Stimulated activated CD8-positive, alpha-beta memory T cell treated with anti-CD3 and anti-CD28 coated beads, Interleukin-7, amount 100 ng/mL, for 24 hours (primary cell): ENCODE measurements around the gene BEST3.

ENCODE experiments used
- DNase-seq: peaks from one replicate; pipeline ENCODE4 v3.0.0-alpha.2; 2020; ENCODE audit warnings: low read depth

BEST3 gene

DNA sequence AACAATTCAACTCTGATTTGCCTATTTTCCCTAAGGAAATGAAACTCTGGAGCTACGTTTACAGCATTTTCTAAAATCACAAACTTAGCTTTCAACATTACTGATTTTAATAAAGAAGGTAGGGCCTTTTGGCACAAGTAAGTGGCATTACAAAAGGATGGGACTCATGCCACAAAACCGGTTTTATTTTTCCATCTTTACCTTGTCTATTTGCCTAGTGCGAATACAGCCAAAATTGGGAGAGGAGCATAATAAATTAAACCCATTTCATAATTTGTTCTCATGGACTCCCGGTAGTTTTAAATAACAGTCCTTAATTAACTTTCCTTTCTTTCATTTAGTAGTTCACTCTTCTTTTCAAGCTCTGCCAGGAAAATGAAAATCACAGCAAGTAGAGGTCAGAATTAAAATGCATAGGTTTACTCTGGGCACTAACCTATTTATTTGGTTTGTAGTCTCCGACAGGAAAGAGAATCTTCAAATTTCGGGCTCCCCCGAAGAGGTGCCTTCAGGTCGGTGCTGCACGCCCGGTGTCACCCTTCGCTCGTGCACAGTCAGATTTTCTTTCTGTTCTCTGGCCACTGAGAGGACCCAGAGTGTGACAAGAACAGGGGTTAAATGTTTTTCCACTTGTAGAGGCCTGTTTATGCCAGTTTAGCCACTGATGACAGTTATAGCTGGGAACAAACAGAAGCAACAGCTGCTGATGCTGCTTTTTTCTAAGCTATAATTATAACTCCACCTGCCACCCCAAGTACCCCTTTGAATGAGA, at the start of gene BEST3:
Gene BEST3 (minus strand): TSS at position 535 of the 772 bp plus-strand sequence. CDS start 1,505 bp downstream, outside the sequence.
- DNase-seq, result no peak

GRCh38 chr12:69744109-69744508, 45.0 kb upstream of the BEST3 start:
- no peak for DNase-seq

GRCh38 chr12:69739287-69740191, 40.4 kb upstream of the BEST3 start:
- peak; percentile 8 for DNase-seq

DNA sequence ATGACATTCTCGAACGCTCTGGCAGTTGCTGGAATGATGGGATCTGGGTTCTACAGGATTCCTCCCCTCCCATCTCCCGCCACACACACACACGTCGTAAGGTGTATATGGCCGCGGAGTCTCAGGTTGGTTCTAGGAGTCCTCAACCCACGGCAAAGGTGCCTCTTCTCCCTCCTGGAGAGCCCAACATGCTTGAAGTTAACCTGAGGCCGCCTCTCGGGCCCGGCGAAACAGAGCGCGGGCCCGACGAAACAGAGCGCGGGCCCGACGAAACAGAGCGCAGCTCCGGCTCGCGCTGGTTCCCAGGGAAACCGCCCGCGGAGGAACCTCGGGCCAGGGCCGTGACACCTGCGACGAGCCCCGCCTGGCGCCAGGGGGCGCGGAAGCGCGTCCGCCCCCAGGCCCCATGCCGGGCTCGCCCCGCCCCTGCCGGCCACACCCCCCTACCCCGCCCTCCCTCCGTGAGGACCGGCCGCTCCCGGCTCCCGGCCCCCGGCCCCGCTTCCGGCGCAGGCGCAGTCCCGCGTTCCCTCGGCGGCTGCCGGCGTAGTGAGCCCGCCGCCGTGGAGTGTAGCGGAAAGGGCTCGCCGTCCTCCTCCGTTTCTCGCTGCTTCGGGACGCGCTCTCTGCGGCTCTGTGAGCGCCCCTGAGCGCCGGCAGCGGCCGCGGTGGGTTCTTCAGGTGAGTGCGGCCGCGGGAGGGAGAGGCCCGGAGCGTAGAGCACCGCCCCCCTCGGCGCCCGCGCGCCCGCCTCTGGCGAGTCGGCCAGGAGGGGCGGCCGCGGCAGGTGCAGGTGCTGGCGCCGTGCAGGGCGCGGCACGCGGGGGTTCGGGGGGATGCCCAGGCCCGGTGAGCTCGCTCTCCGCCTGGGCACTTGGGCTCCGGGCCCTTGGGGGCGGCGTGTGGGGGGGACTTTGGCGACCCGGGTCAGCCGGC, 39.5 kb upstream of the BEST3 start, which contains the start of gene RAB3IP:
Gene RAB3IP (plus strand): TSS at position 510 of the 936 bp plus-strand sequence. CDS start 16,549 bp downstream, outside the sequence.
- peak; percentile 87 for DNase-seq

GRCh38 chr12:69733638-69734037, 34.5 kb upstream of the BEST3 start:
- DNase-seq, result no peak

DNA sequence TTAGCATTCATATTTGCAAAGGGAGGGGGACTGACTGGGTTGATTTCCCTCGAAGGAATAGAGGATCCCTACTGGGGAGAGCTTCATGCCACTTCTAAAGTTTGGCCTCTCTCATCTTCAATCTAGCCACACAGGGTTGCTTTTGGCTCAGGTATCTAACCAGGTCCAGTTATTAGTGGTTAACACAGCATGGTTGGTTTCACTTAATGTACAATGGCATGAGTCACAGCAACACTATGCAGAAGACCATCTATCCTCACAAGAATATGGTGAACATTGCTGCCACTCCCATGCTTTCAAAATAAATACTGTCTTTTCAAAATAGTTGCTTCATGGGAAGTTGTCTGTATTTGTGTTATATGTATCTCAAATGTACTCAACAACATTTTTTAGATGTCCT, 33.0 kb upstream of the BEST3 start:
- no peak for DNase-seq

- no peak for DNase-seq
These were observed 27.8 kb upstream of the BEST3 start for GRCh38 chr12:69726922-69727321.

- DNase-seq, result no peak
These were observed 21.6 kb upstream of the BEST3 start for GRCh38 chr12:69720750-69721149.

- DNase-seq, result no peak
These were observed 20.5 kb upstream of the BEST3 start for GRCh38 chr12:69719336-69720316.

DNA sequence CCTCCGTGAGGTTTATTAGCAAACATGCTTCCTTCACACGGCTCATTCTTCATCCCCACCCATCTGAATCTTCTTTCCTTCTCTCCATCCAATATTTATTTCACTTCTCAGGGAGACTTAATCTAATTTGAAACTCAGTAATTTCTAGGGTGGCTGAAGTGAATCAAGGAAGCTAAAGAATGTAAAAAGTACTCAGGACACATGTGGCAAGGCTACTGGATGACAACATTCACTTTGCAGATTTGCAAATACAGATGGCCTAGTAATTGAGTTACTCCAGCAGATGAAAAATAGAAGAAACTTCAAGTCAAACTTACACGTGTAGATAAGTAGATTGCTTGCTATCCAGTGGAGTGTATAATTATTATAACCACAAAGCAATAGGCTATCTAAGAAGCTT, 15.4 kb upstream of the BEST3 start:
- DNase-seq, result no peak

GRCh38 chr12:69712826-69713225, 13.7 kb upstream of the BEST3 start:
- no peak for DNase-seq

DNA sequence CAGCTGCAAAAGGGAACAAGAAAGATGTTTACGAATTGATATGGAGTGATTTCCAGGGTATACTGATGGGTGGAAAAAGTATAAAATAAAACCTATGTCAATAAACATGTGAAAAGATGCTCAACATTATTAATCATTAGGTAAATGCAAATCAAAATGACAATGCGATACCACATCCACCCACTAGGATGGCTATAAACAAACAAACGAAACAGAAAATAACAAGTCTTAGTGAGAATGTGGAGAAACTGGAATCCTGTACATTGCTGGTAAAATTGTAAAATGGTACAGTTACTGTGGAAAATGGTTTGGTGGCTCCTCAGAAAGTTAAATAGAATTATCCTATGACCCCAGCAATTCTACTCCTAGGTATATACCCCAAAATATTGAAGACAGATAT, 9.5 kb upstream of the BEST3 start:
- no peak for DNase-seq

DNA sequence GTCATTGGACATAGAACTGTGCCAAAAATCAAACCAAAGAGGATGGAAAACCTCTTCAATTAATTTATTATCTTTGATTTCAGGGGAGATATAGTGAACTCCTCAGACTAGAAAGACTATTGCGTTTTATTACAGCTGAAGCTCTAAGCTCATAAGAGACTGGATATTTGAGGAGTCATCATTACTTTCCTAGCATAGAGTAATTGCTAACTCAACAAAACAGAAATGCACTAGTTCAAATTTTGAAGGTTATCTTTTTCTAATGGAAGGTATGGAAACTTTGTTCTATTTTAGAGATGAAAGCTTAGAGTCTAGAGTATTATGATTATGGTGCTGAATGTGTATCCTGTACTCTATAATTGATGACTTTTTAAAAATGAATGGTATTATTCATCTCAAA, 5.3 kb upstream of the BEST3 start:
- no peak for DNase-seq

DNA sequence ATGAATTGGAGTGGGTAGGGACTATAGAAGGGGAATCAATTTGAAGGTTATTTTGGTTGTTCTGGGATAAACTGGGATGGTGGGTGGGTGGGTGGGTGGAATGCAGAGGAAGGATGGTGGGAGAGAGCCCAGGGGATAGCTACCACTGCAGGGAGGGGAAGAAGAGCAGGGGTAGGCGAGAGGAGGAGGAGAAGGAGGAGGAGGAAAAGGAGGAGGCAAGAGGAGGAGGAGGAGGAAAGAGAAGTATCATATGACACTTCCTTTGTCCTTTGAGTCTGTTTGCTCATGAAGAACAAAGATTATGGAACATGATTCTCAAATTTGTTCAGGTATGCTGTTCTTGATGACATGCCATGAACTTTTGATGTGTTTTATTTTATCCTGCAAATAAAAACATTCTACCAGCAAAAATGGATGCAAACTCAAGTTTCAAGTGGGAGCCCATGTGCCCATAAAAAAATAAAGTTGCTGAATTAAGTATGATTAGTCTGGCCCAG, 4.1 kb upstream of the BEST3 start:
- DNase-seq, result no peak

- no peak for DNase-seq
These were observed 2.7 kb upstream of the BEST3 start for GRCh38 chr12:69701826-69702225.

DNA sequence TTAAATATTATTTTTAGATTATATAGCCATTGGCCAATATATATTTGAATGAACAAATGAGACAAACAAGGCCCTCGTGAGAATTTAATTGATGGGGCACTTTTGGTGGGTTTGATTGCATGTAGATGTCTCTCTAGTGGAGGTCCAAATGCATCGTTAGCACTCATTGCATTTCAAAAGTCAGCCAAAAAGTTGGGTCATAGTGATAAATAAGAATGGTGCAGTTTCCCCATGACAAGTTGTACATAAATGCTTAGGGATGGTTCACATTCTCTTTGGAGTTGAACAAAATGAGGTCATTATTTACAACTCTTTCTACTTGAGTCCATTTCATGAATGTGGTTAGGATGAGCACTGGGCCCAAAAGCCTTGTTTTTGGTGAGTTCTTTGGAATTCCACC, 1.0 kb downstream of the BEST3 start:
- DNase-seq, result no peak

DNA sequence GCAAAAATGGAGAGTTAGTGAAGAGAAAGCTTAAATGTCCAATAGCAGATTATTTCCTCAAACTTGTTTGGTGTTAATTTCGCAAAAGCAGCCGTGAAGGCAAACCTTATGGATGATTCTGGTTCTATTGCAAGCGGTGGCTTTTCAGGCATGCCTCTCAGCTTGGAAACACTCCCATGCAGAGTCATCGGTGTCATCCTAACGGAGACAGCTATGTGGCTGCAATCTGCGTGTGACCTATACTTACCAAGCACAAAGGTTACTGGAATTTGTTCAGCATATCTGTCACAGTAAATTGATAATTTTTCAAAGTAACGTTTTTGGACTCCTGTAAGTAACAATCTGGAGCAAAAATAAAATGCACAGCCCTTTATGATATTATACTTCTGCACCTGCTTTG, 5.0 kb downstream of the BEST3 start:
- no peak for DNase-seq

DNA sequence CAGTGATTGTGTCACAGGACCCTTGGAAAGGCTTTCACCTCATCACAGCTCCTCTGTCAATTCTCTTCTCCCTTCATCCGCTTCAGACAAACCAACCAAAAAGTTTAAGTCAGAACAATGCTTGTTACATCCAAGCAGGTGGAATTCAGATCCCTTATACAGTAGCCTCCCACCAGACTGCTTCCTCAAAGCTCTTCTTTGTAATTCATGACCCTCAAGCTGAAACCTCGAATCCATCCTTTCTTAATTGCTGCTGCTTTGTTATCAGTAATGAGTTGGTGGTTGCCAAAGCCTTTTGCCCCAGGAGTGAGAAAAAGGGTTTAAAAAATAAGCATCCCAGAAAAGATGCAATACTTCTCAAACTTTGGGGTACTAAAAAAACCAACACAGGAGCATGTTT, 9.5 kb downstream of the BEST3 start:
- DNase-seq, result no peak

- DNase-seq, result no peak
These were observed 10.4 kb downstream of the BEST3 start for GRCh38 chr12:69688471-69689427.
